IPS-15b (cell line): ENCODE results near the gene OR2M2.

Source experiments
- H3K27me3 ChIP-seq: one replicate; pipeline ENCODE4 v1.6.1; 2013; ENCODE audit warnings: low read length; ENCODE audit not compliant: control insufficient read depth, insufficient read depth
- H3K36me3 ChIP-seq: one replicate; pipeline ENCODE4 v1.6.1; 2013; ENCODE audit warnings: low read length; ENCODE audit not compliant: control insufficient read depth, insufficient read depth
- H3K4me1 ChIP-seq: one replicate; pipeline ENCODE4 v1.6.1; 2013; ENCODE audit warnings: mild to moderate bottlenecking, low read length; ENCODE audit not compliant: control insufficient read depth, insufficient read depth
- H3K4me3 ChIP-seq: one replicate; pipeline ENCODE4 v1.5.1; 2013; ENCODE audit warnings: low read depth, low read length
- H3K9ac ChIP-seq: one replicate; pipeline ENCODE4 v1.6.1; 2013; ENCODE audit warnings: low read depth, mild to moderate bottlenecking, low read length
- H3K9me3 ChIP-seq: one replicate; pipeline ENCODE4 v1.6.1; 2013; ENCODE audit warnings: mild to moderate bottlenecking, low read length; ENCODE audit not compliant: control insufficient read depth, insufficient read depth

OR2M2 gene

DNA sequence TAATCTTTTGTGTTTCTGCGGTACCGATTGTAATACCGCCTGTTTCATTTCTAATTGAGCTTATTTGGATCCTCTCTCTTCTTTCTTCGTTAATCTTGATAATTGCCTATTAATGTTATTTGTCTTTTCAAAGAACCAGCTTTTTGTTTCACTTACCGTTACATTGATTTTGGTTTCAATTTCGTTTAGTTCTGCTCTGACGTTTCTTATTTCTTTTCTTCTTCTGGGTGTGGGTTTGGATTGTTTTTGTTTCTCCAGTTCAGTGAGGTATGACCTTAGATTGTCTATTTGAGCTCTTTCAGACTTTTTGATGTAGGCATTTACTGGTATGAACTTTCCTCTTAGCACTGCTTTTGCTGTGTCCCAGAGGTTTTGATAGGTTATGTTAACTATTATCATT is 9.4 kb downstream of the OR2M2 start:
- no peaks in the 10 kb centered on the region for H3K4me1 ChIP-seq
- peaks cover 13% of the 10 kb centered on the region for H3K9me3 ChIP-seq
- no peak overlapping the region for H3K9ac ChIP-seq
- no peaks in the 10 kb centered on the region for H3K27me3 ChIP-seq
- H3K36me3 ChIP-seq = no peaks in the 10 kb centered on the region
- H3K4me3 ChIP-seq = no peak overlapping the region

DNA sequence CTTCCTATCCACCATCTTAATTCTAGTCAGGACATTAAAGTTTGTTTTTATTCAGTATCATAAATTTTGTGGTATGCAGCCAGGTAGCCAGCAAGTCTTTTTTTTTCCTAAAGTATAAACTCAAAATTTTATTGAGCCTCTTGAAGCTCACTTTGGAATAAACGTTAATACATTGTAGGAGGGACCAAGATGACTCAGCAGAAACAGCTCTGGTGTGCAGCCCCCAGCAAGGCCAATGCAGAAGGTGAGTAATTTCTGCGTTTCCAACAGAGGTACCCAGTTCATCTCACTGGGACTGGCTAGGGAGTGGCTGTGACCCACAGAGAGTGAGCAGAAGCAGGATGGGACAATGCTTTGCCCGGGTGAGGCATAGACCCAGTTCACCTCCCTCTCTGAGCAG is 12.7 kb downstream of the OR2M2 start:
- H3K27me3 ChIP-seq = no peaks in the 10 kb centered on the region

GRCh38 chr1:248189026-248189425 is 14.4 kb downstream of the OR2M2 start:
- Histone ChIP-seq H3K9ac (no peak overlapping the region), H3K27me3 (no peaks in the 10 kb centered on the region), H3K36me3 (no peaks in the 10 kb centered on the region), H3K9me3 (peaks cover 15% of the 10 kb centered on the region), H3K4me3 (no peak overlapping the region), H3K4me1 (no peaks in the 10 kb centered on the region)

More for the DNA sequence above, 12.7 kb downstream of the OR2M2 start:
- Histone ChIP-seq H3K9me3 (peaks cover 15% of the 10 kb centered on the region), H3K9ac (no peak overlapping the region), H3K4me1 (no peaks in the 10 kb centered on the region), H3K4me3 (no peak overlapping the region), H3K36me3 (no peaks in the 10 kb centered on the region)

GRCh38 chr1:248194117-248194516 is 19.5 kb downstream of the OR2M2 start:
- Histone ChIP-seq H3K9ac (no peak overlapping the region), H3K4me3 (no peak overlapping the region), H3K27me3 (no peaks in the 10 kb centered on the region), H3K9me3 (peaks cover 8% of the 10 kb centered on the region), H3K36me3 (no peaks in the 10 kb centered on the region), H3K4me1 (no peaks in the 10 kb centered on the region)

DNA sequence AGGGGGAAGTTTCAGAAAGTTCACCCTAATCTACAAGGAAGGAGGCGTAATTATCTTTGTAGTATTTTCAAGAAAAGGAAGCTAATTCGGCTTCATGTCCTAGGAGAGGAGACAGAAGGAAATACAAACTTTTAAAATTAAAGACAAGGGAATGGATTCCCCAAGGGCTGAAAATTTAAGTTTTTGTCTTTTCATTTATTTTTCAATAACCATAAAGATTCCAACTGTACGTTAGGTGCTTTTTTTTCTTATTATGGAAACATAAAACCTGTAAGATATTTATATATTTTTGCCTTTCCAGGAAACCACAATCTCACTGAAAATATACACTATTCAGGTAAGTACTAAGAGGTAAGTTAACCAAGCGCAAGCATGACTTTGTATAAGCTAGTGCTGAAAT is 22.3 kb downstream of the OR2M2 start, which contains the start of gene OR2M3:
Gene OR2M3 (plus strand): TSS at position 301 of the 400 bp plus-strand sequence. CDS start 5,803 bp downstream, outside the sequence.
- H3K4me3 ChIP-seq = no peak within 1 kb of the TSS
- H3K27me3 ChIP-seq = no peaks in the 10 kb centered on the region
- peaks cover 3% of the 10 kb centered on the region for H3K9me3 ChIP-seq
- no peaks in the 10 kb centered on the region for H3K36me3 ChIP-seq
- H3K4me1 ChIP-seq = no peaks in the 10 kb centered on the region
- H3K9ac ChIP-seq = no peak within 1 kb of the TSS

- H3K9me3 ChIP-seq = peaks cover 5% of the 10 kb centered on the region
- H3K4me1 ChIP-seq = no peaks in the 10 kb centered on the region
- H3K36me3 ChIP-seq = no peaks in the 10 kb centered on the region
- H3K9ac ChIP-seq = no peak overlapping the region
- H3K27me3 ChIP-seq = no peaks in the 10 kb centered on the region
- no peak overlapping the region for H3K4me3 ChIP-seq
These were observed 41.3 kb downstream of the OR2M2 start for GRCh38 chr1:248215880-248216279.

DNA sequence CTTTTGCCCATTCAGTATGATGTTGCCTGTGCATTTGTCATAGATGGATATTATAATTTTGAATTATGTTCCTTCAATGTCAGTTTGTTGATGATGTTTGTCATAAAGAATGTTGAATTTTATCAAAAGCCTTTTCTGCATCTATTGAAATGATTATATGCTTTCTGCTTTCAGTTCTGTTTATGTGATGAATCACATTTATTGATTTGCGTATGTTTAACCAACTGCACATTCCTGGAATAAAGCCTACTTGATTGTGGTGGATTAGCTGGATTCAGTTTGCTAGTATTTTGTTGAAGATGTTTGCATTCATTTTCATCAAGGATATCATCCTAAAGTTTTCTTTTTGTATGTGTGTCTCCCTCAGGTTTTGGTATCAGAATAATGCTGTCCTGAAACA is 50.9 kb downstream of the OR2M2 start:
- H3K4me3 ChIP-seq = no peak overlapping the region
- no peaks in the 10 kb centered on the region for H3K4me1 ChIP-seq
- no peak overlapping the region for H3K9ac ChIP-seq
- no peaks in the 10 kb centered on the region for H3K27me3 ChIP-seq
- H3K9me3 ChIP-seq = peaks cover 19% of the 10 kb centered on the region
- H3K36me3 ChIP-seq = no peaks in the 10 kb centered on the region

DNA sequence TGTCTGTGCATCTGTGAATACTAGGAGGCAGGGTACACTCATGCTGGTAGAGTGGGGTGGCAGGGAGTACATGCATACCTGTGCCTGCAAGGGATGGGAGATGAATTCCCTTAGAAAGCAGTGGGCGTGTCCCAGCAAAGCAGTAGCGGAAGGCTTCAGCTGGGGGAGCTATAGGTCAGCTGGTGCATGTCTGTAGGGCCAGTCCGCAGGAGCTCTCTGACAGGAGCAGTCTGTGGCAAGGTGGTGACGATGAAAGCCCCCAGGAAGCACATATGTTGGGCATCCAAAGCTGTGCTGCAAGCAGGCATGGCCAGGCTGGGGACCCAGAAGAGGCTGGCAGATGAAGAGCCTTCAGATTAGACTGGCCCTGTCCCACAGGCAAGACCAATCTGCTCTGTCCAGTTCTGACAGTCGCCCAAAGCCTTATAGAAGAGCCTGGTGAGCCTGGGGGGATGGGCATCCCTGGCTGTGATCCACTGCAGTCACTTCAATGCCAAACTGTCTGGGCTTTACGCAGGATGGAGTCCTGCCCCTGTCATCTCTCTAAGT is 54.8 kb downstream of the OR2M2 start:
- Histone ChIP-seq H3K9me3 (peaks cover 22% of the 10 kb centered on the region), H3K36me3 (no peaks in the 10 kb centered on the region), H3K27me3 (no peaks in the 10 kb centered on the region), H3K4me1 (no peaks in the 10 kb centered on the region), H3K4me3 (no peak overlapping the region), H3K9ac (no peak overlapping the region)
